ENCODE results near the gene CDNF.

The CDNF gene

DNA sequence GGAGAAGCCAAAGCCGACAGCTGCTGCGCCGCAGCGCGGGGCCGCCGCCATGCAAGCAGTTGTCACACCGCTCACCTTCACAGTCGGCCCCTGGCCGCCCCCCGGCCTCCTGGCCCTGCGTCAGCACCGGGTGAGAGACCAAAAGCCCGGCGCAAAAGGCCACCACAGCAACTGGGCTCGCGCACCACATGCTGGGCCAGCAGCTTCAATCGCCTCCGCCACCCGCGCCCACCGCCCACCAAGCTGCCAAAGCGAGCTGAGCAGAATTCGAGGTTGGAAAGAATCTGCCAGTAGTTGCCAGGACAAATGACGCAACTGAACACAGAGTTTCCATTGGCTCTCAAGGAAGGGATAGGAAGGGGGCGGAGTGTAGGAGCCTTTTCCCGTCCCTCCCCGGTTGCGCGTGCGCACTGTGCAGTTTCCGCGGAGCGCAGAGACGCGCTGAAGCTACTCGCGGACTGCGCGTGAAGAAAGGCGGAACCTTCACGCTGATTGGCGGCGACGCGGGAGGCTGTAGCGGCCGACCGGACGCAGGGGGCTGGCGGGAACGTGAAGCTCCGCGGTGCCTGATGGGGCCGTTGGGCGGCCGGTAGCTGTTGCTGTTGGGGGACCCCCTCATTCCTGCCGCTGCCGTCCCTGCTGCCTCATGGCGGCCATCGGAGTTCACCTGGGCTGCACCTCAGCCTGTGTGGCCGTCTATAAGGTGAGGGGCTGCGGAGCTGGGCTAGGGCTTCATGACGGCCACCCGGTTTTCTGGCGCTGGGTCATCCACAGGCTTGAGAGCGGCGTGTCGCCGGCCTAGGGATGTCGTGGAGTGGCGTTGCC, at the start of gene CDNF, which contains the start of the genes HSPA14 and MSANTD7:
Gene CDNF, minus strand, starts transcription at position 281 of the 825 bp plus-strand sequence. Its CDS starts 91 bp downstream, at position 190.
Gene HSPA14, plus strand, starts transcription at position 550 of the 825 bp plus-strand sequence. Its CDS starts 97 bp downstream, at position 647.
Gene MSANTD7, plus strand, starts transcription at position 550 of the 825 bp plus-strand sequence. CDS start 3,979 bp downstream, outside the sequence.
- H3K4me3 ChIP-seq (ENCODE audit: low read length in 2 of 2): peak within 1 kb of the TSS; percentile 90 to 95
- peak within 1 kb of the TSS; percentile 93 to 96 for H3K27ac ChIP-seq (ENCODE audit: low read depth in 2 of 2, low read length in 2 of 2)
- H3K9me3 ChIP-seq (ENCODE audit: control insufficient read depth in 2 of 2, low read length in 2 of 2): no peaks in the 10 kb centered on the region
- peak within 1 kb of the TSS; percentile 97 to 98 for H3K9ac ChIP-seq (ENCODE audit: low read depth in 1 of 2, low read length in 2 of 2)
- no peaks in the 10 kb centered on the region for H3K27me3 ChIP-seq (ENCODE audit: control insufficient read depth in 2 of 2, insufficient read depth in 2 of 2, low read length in 2 of 2)
- peaks cover 20 to 21% of the 10 kb centered on the region in 2 donors for H3K36me3 ChIP-seq (ENCODE audit: control insufficient read depth in 2 of 2, insufficient read depth in 2 of 2, low read length in 2 of 2)
- peaks cover 5 to 12% of the 10 kb centered on the region in 2 donors for H3K4me1 ChIP-seq (ENCODE audit: control insufficient read depth in 2 of 2, insufficient read depth in 2 of 2, low read length in 2 of 2)

DNA sequence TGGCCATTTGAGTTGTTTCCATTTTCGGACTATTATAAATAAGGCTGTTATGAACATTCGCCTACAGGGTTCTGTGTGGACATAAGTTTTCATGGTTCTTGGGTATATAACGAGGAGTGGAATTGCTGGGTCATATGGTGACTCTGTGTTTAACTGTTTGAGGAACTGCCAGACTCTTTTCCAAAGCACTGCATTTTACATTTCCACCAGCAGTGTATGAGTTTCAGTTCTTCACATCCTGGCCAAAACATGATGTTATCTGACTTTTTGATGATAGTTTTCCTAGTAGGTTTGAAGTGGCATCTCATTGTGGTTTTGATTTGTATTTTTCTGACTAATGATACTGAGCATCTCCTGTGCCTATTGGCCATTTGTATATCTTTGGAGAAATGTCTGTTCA, 46.2 kb upstream of the CDNF start:
- Histone ChIP-seq H3K9ac (ENCODE audit: low read depth in 1 of 2, low read length in 2 of 2) (no peak overlapping the region), H3K4me1 (ENCODE audit: control insufficient read depth in 2 of 2, insufficient read depth in 2 of 2, low read length in 2 of 2) (peaks cover 0 to 6% of the 10 kb centered on the region in 2 donors), H3K27me3 (ENCODE audit: control insufficient read depth in 2 of 2, insufficient read depth in 2 of 2, low read length in 2 of 2) (no peaks in the 10 kb centered on the region), H3K27ac (ENCODE audit: low read depth in 2 of 2, low read length in 2 of 2) (no peak overlapping the region), H3K9me3 (ENCODE audit: control insufficient read depth in 2 of 2, low read length in 2 of 2) (no peaks in the 10 kb centered on the region), H3K4me3 (ENCODE audit: low read length in 2 of 2) (no peak overlapping the region), H3K36me3 (ENCODE audit: control insufficient read depth in 2 of 2, insufficient read depth in 2 of 2, low read length in 2 of 2) (no peaks in the 10 kb centered on the region)

DNA sequence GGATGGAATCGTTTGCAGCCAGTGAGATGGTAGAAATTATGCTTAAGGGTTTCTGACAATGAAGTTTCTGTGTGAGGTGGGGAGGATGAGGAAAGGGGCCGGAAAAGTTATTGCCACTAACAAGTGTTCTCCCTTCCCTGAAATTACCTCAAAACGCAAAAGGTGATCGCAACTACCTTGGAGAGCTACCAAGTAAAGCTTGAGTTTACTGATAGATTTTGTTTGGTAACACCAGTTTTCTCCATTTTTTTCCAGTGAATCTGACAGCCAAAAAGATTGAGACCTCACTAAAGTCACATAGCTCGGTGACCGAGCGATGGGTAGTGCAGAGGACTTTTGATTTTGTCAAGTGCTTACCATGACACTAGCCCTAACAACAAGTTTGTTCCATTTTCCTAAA, 42.4 kb upstream of the CDNF start:
- H3K27me3 ChIP-seq (ENCODE audit: control insufficient read depth in 2 of 2, insufficient read depth in 2 of 2, low read length in 2 of 2): no peaks in the 10 kb centered on the region
- H3K4me3 ChIP-seq (ENCODE audit: low read length in 2 of 2): peak overlapping the region; percentile 9 to 85
- peaks cover 3 to 14% of the 10 kb centered on the region in 2 donors for H3K4me1 ChIP-seq (ENCODE audit: control insufficient read depth in 2 of 2, insufficient read depth in 2 of 2, low read length in 2 of 2)
- no peaks in the 10 kb centered on the region for H3K36me3 ChIP-seq (ENCODE audit: control insufficient read depth in 2 of 2, insufficient read depth in 2 of 2, low read length in 2 of 2)
- H3K9ac ChIP-seq (ENCODE audit: low read depth in 1 of 2, low read length in 2 of 2): peak overlapping the region in 1 of 2 donors; percentile 95
- no peak overlapping the region for H3K27ac ChIP-seq (ENCODE audit: low read depth in 2 of 2, low read length in 2 of 2)
- H3K9me3 ChIP-seq (ENCODE audit: control insufficient read depth in 2 of 2, low read length in 2 of 2): no peaks in the 10 kb centered on the region

GRCh38 chr10:14879928-14880193, 42.0 kb upstream of the CDNF start:
- H3K4me1 ChIP-seq (ENCODE audit: control insufficient read depth in 2 of 2, insufficient read depth in 2 of 2, low read length in 2 of 2): peaks cover 3 to 14% of the 10 kb centered on the region in 2 donors
- peak overlapping the region; percentile 9 to 85 for H3K4me3 ChIP-seq (ENCODE audit: low read length in 2 of 2)
- no peaks in the 10 kb centered on the region for H3K27me3 ChIP-seq (ENCODE audit: control insufficient read depth in 2 of 2, insufficient read depth in 2 of 2, low read length in 2 of 2)
- peak overlapping the region in 1 of 2 donors; percentile 95 for H3K9ac ChIP-seq (ENCODE audit: low read depth in 1 of 2, low read length in 2 of 2)
- no peak overlapping the region for H3K27ac ChIP-seq (ENCODE audit: low read depth in 2 of 2, low read length in 2 of 2)
- H3K36me3 ChIP-seq (ENCODE audit: control insufficient read depth in 2 of 2, insufficient read depth in 2 of 2, low read length in 2 of 2): no peaks in the 10 kb centered on the region
- H3K9me3 ChIP-seq (ENCODE audit: control insufficient read depth in 2 of 2, low read length in 2 of 2): no peaks in the 10 kb centered on the region

- H3K9me3 ChIP-seq (ENCODE audit: control insufficient read depth in 2 of 2, low read length in 2 of 2): no peaks in the 10 kb centered on the region
- peak overlapping the region; percentile 85 to 88 for H3K4me3 ChIP-seq (ENCODE audit: low read length in 2 of 2)
- peak overlapping the region; percentile 74 to 97 for H3K27ac ChIP-seq (ENCODE audit: low read depth in 2 of 2, low read length in 2 of 2)
- no peaks in the 10 kb centered on the region for H3K36me3 ChIP-seq (ENCODE audit: control insufficient read depth in 2 of 2, insufficient read depth in 2 of 2, low read length in 2 of 2)
- no peaks in the 10 kb centered on the region for H3K27me3 ChIP-seq (ENCODE audit: control insufficient read depth in 2 of 2, insufficient read depth in 2 of 2, low read length in 2 of 2)
- H3K4me1 ChIP-seq (ENCODE audit: control insufficient read depth in 2 of 2, insufficient read depth in 2 of 2, low read length in 2 of 2): peaks cover 3 to 14% of the 10 kb centered on the region in 2 donors
- H3K9ac ChIP-seq (ENCODE audit: low read depth in 1 of 2, low read length in 2 of 2): peak overlapping the region; percentile 80 to 95
These were observed 41.5 kb upstream of the CDNF start for GRCh38 chr10:14879124-14879927.

DNA sequence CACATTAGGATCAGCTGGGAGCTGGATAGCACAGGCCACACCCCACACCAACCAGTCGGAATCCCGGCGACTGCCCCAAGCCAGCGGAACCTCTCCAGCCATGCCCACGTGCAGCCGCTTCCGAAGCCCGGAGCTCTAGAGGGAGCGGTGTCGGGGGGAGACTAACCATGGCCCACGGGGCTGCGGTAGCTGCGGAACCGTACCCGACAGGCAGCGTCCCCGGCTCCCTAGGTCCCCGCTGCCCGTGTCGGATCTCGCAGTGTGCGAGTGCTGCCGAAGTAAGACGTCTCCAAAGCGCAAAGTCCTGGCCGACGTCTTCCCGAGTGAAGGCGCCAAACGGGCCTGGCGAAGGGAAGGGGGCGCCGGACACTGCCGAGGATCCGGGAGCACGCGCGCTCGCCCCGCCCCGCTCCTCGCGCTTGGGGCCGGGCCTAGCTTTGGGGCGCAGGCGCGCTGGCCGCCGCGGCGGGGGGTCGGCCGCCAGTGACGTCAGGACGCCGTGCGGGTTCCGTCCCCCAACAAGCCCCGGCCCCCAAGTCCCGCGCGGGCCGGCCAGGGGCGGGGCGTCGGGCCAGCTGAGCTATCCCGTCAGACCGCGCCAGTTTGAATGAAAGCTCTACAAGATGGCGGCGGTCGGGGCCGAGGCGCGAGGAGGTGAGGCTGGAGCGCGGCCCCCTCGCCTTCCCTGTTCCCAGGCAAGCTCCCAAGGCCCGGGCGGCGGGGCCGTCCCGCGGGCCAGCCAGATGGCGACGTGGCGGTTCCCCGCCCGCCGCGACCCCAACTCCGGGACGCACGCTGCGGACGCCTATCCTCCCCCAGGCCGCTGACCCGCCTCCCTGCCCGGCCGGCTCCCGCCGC, 40.7 kb upstream of the CDNF start, which contains the start of gene SUV39H2:
Gene SUV39H2, plus strand, starts transcription at position 601 of the 858 bp plus-strand sequence. Its CDS starts 23 bp downstream, at position 624.
- peak within 1 kb of the TSS; percentile 95 to 97 for H3K27ac ChIP-seq (ENCODE audit: low read depth in 2 of 2, low read length in 2 of 2)
- peak within 1 kb of the TSS; percentile 91 to 95 for H3K9ac ChIP-seq (ENCODE audit: low read depth in 1 of 2, low read length in 2 of 2)
- peak within 1 kb of the TSS; percentile 88 to 92 for H3K4me3 ChIP-seq (ENCODE audit: low read length in 2 of 2)
- H3K36me3 ChIP-seq (ENCODE audit: control insufficient read depth in 2 of 2, insufficient read depth in 2 of 2, low read length in 2 of 2): no peaks in the 10 kb centered on the region
- no peaks in the 10 kb centered on the region for H3K27me3 ChIP-seq (ENCODE audit: control insufficient read depth in 2 of 2, insufficient read depth in 2 of 2, low read length in 2 of 2)
- H3K4me1 ChIP-seq (ENCODE audit: control insufficient read depth in 2 of 2, insufficient read depth in 2 of 2, low read length in 2 of 2): peaks cover 3 to 14% of the 10 kb centered on the region in 2 donors
- H3K9me3 ChIP-seq (ENCODE audit: control insufficient read depth in 2 of 2, low read length in 2 of 2): no peaks in the 10 kb centered on the region

- no peaks in the 10 kb centered on the region for H3K9me3 ChIP-seq (ENCODE audit: control insufficient read depth in 2 of 2, low read length in 2 of 2)
- H3K9ac ChIP-seq (ENCODE audit: low read depth in 1 of 2, low read length in 2 of 2): no peak overlapping the region
- H3K4me3 ChIP-seq (ENCODE audit: low read length in 2 of 2): no peak overlapping the region
- H3K4me1 ChIP-seq (ENCODE audit: control insufficient read depth in 2 of 2, insufficient read depth in 2 of 2, low read length in 2 of 2): peaks cover 3 to 14% of the 10 kb centered on the region in 2 donors
- no peaks in the 10 kb centered on the region for H3K27me3 ChIP-seq (ENCODE audit: control insufficient read depth in 2 of 2, insufficient read depth in 2 of 2, low read length in 2 of 2)
- no peaks in the 10 kb centered on the region for H3K36me3 ChIP-seq (ENCODE audit: control insufficient read depth in 2 of 2, insufficient read depth in 2 of 2, low read length in 2 of 2)
- no peak overlapping the region for H3K27ac ChIP-seq (ENCODE audit: low read depth in 2 of 2, low read length in 2 of 2)
These were observed 38.9 kb upstream of the CDNF start for GRCh38 chr10:14876764-14877163.

- Histone ChIP-seq H3K27ac (ENCODE audit: low read depth in 2 of 2, low read length in 2 of 2) (no peak overlapping the region), H3K4me3 (ENCODE audit: low read length in 2 of 2) (no peak overlapping the region)
These were observed 38.1 kb upstream of the CDNF start for GRCh38 chr10:14875941-14876340.

GRCh38 chr10:14873090-14873760, 35.4 kb upstream of the CDNF start:
- H3K36me3 ChIP-seq (ENCODE audit: control insufficient read depth in 2 of 2, insufficient read depth in 2 of 2, low read length in 2 of 2): peaks cover 12 to 14% of the 10 kb centered on the region in 2 donors
- H3K9ac ChIP-seq (ENCODE audit: low read depth in 1 of 2, low read length in 2 of 2): no peak overlapping the region
- H3K27me3 ChIP-seq (ENCODE audit: control insufficient read depth in 2 of 2, insufficient read depth in 2 of 2, low read length in 2 of 2): no peaks in the 10 kb centered on the region
- no peak overlapping the region for H3K27ac ChIP-seq (ENCODE audit: low read depth in 2 of 2, low read length in 2 of 2)
- peaks cover 3 to 8% of the 10 kb centered on the region in 2 donors for H3K4me1 ChIP-seq (ENCODE audit: control insufficient read depth in 2 of 2, insufficient read depth in 2 of 2, low read length in 2 of 2)
- no peaks in the 10 kb centered on the region for H3K9me3 ChIP-seq (ENCODE audit: control insufficient read depth in 2 of 2, low read length in 2 of 2)
- no peak overlapping the region for H3K4me3 ChIP-seq (ENCODE audit: low read length in 2 of 2)

More at GRCh38 chr10:14875941-14876340, 38.1 kb upstream of the CDNF start:
- Histone ChIP-seq H3K9ac (ENCODE audit: low read depth in 1 of 2, low read length in 2 of 2) (no peak overlapping the region), H3K36me3 (ENCODE audit: control insufficient read depth in 2 of 2, insufficient read depth in 2 of 2, low read length in 2 of 2) (no peaks in the 10 kb centered on the region), H3K27me3 (ENCODE audit: control insufficient read depth in 2 of 2, insufficient read depth in 2 of 2, low read length in 2 of 2) (no peaks in the 10 kb centered on the region), H3K9me3 (ENCODE audit: control insufficient read depth in 2 of 2, low read length in 2 of 2) (no peaks in the 10 kb centered on the region), H3K4me1 (ENCODE audit: control insufficient read depth in 2 of 2, insufficient read depth in 2 of 2, low read length in 2 of 2) (peaks cover 3 to 14% of the 10 kb centered on the region in 2 donors)
